HepG2 (cell line): ENCODE data around the gene CEP20. TPM values are rescaled to one million over a fixed set of nuclear protein-coding genes. Genes with fewer than 3 reads are reported as not detected.

Experiments
- DDIT3 ChIP-seq: sonication (generic); formaldehyde crosslinking; IDR thresholded peaks from 2 replicates; pipeline ENCODE4 v1.4.0; 2020; ENCODE audit warnings: mild to moderate bottlenecking, missing genetic modification reagents
- GABPA ChIP-seq, 2 experiments: IDR thresholded peaks; 2 replicates each; pipeline ENCODE4 v1.6.1; 2011 to 2016; ENCODE audit warnings: low read depth in 2 of 2, low read length in 1 of 2, missing biosample characterization in 1 of 2, missing genetic modification characterization in 1 of 2
- MIER2 ChIP-seq: IDR thresholded peaks from 2 replicates; pipeline ENCODE4 v1.6.1; 2016; ENCODE audit warnings: missing biosample characterization, missing genetic modification reagents
- MIER3 ChIP-seq: IDR thresholded peaks from 2 replicates; pipeline ENCODE4 v1.6.1; 2016; ENCODE audit warnings: missing compliant biosample characterization, borderline replicate concordance
- NRL ChIP-seq: sonication (generic); formaldehyde crosslinking; IDR thresholded peaks from 2 replicates; pipeline ENCODE4 v1.5.0; 2020; ENCODE audit warnings: missing genetic modification reagents, mild to moderate bottlenecking, moderate library complexity, borderline replicate concordance
- SNAI1 ChIP-seq: sonication (generic); formaldehyde crosslinking; IDR thresholded peaks from 2 replicates; pipeline ENCODE4 v1.5.0; 2020; ENCODE audit warnings: mild to moderate bottlenecking, missing genetic modification reagents, borderline replicate concordance
- SRF ChIP-seq: IDR thresholded peaks from 2 replicates; pipeline ENCODE4 v1.6.1; 2011; ENCODE audit warnings: mild to moderate bottlenecking, low read depth, low read length, moderate library complexity
- SRSF9 ChIP-seq: fragments of 200-400 bp; formaldehyde crosslinking; IDR thresholded peaks from 2 replicates; pipeline ENCODE4 v1.6.1; 2018; ENCODE audit warnings: borderline replicate concordance, mild to moderate bottlenecking, low read depth, low read length; ENCODE audit not compliant: insufficient read depth, poor library complexity, severe bottlenecking
- STAT5B ChIP-seq: sonication (generic); formaldehyde crosslinking; IDR thresholded peaks from 2 replicates; pipeline ENCODE4 v1.4.0; 2020; ENCODE audit warnings: missing genetic modification reagents
- TEAD2 ChIP-seq: sonication (generic); formaldehyde crosslinking; IDR thresholded peaks from 2 replicates; pipeline ENCODE4 v1.9.0; 2021; ENCODE audit warnings: missing genetic modification reagents
- TIGD3 ChIP-seq: sonication (generic); formaldehyde crosslinking; IDR thresholded peaks from 2 replicates; pipeline ENCODE4 v1.5.1; 2020; ENCODE audit warnings: mild to moderate bottlenecking, missing genetic modification reagents, borderline replicate concordance
- TRIM22 ChIP-seq: fragments of 450-650 bp; IDR thresholded peaks from 2 replicates; pipeline ENCODE4 v1.6.1; 2017
- XBP1 ChIP-seq: sonication (generic); formaldehyde crosslinking; IDR thresholded peaks from 2 replicates; pipeline ENCODE4 v1.5.0; 2020; ENCODE audit warnings: missing genetic modification reagents
- ZBED4 ChIP-seq: sonication (generic); formaldehyde crosslinking; IDR thresholded peaks from 2 replicates; pipeline ENCODE4 v1.4.0; 2020; ENCODE audit warnings: missing genetic modification reagents, borderline replicate concordance
- ZBTB44 ChIP-seq: sonication (generic); formaldehyde crosslinking; IDR thresholded peaks from 2 replicates; pipeline ENCODE4 v1.4.0; 2020; ENCODE audit warnings: missing genetic modification reagents
- ZKSCAN1 ChIP-seq: fragments of 150-350 bp; IDR thresholded peaks from 2 replicates; pipeline ENCODE4 v1.6.1; 2014; ENCODE audit warnings: low read length
- ZNF232 ChIP-seq: sonication (generic); formaldehyde crosslinking; IDR thresholded peaks from 2 replicates; pipeline ENCODE4 v1.4.0; 2020; ENCODE audit warnings: missing genetic modification reagents, borderline replicate concordance
- ZNF292 ChIP-seq: sonication (generic); formaldehyde crosslinking; IDR thresholded peaks from 2 replicates; pipeline ENCODE4 v1.8.1; 2022; ENCODE audit warnings: mild to moderate bottlenecking, low read depth, missing genetic modification reagents, borderline replicate concordance
- ZNF781 ChIP-seq: sonication (generic); formaldehyde crosslinking; IDR thresholded peaks from 2 replicates; pipeline ENCODE4 v1.5.1; 2020; ENCODE audit warnings: borderline replicate concordance, mild to moderate bottlenecking, missing genetic modification reagents; ENCODE audit errors: not compliant biosample characterization
- polyA plus RNA-seq, 8 experiments: library from polyadenylated mRNA; depleted of rRNA in 3 of 8; stranded (reverse) in 7 of 8; unstranded in 1 of 8; fragments of >200 nt; fragmentation: Illumina TruSeq in 4 of 8; extraction: Trizol in 4 of 8; gene quantifications; 2 replicates each; pipeline versions ENCODE4 v1.2.1 to v1.2.3, GENCODE V29; 2011 to 2016; ENCODE audit warnings: low read depth in 4 of 8, missing spikeins in 1 of 8, mixed read lengths in 1 of 8; ENCODE audit not compliant: insufficient read depth in 1 of 8
- total RNA-seq, 5 experiments: library from RNA; depleted of rRNA; stranded (reverse); fragments of >200 nt; fragmentation: Illumina TruSeq; extraction: Trizol; gene quantifications; 2 replicates each; pipeline ENCODE4 v1.2.3, GENCODE V29; 2016; ENCODE audit warnings: low read depth in 1 of 5

Gene CEP20
- total and polyA plus RNA-seq, 2 of the 13 experiments (the other 11 are each of a cell fraction or from before 2014, with no cell fraction given), result 53.0 to 54.1 TPM

- TF ChIP-seq ZNF232 (CRISPR knock-in tag), result no peak
- no peak for TF ChIP-seq ZBTB44 (CRISPR knock-in tag)
- TF ChIP-seq TIGD3, result no peak
- TF ChIP-seq ZNF781 (CRISPR knock-in tag), result no peak
- no peak for TF ChIP-seq TRIM22
- no peak for TF ChIP-seq GABPA (IDR thresholded peaks at IDR 0.05; ENCODE audit: low read depth, low read length)
- 0 out of 2 replicates have a peak, but pooled peaks have one; percentile 11 for TF ChIP-seq GABPA (CRISPR knock-in tag; IDR thresholded peaks at IDR 0.05; ENCODE audit: low read depth)
- no peak for TF ChIP-seq SRSF9
- TF ChIP-seq DDIT3, result no peak
- TF ChIP-seq XBP1, result no peak
- no peak for TF ChIP-seq MIER2
- TF ChIP-seq SNAI1 (CRISPR knock-in tag), result 0 out of 2 replicates have a peak, but pooled peaks have one; percentile 34
- TF ChIP-seq SRF, result no peak
- no peak for TF ChIP-seq TEAD2
- no peak for TF ChIP-seq STAT5B (CRISPR knock-in tag)
- TF ChIP-seq ZNF292 (CRISPR knock-in tag), result peak; percentile 79; the same call in 1 of the 2 replicates
- TF ChIP-seq MIER3 (CRISPR knock-in tag), result peak; percentile 62; the same call in 1 of the 2 replicates
- TF ChIP-seq NRL (CRISPR knock-in tag), result peak; percentile 33; the same call in 1 of the 2 replicates
- TF ChIP-seq ZKSCAN1, result peak; percentile 48; the same call in 1 of the 2 replicates
- TF ChIP-seq ZBED4 (CRISPR knock-in tag), result no peak
These were observed 40.1 kb upstream of the CEP20 start (continued) for GRCh38 chr16:15928261-15929104.
